ENCODE measurements around the gene FAAP20. TPM values are rescaled to one million over a fixed set of nuclear protein-coding genes. Genes with fewer than 3 reads are reported as not detected.

Gene FAAP20
- total RNA-seq, 1 donor from 2014 or later: 11.3 TPM

- H3K36me3 ChIP-seq: no peaks in the 10 kb centered on the region
- Mint-ChIP-seq H3K27me3 (ENCODE audit: insufficient read depth, low read depth) (peaks cover 2% of the 10 kb centered on the region), H3K4me3 (no peak overlapping the region), H3K27ac (peak overlapping the region; percentile 85), H3K36me3 (peaks cover 9% of the 10 kb centered on the region), H3K4me1 (peaks cover 7% of the 10 kb centered on the region), H3K9me3 (peaks cover 9% of the 10 kb centered on the region)
- no peak overlapping the region for H3K4me3 ChIP-seq
- TF ChIP-seq EZH2phosphoT487 (IDR thresholded peaks at IDR 0.05) (no peak), EZH2 (IDR thresholded peaks at IDR 0.05) (no peak), CTCF (IDR thresholded peaks at IDR 0.05) (no peak)
- no peaks in the 10 kb centered on the region for H3K9me3 ChIP-seq (ENCODE audit: low read depth)
- no peak overlapping the region for H3K9ac ChIP-seq
- no peak overlapping the region for H2AFZ ChIP-seq (replicated peaks)
- no peak overlapping the region for H3K27ac ChIP-seq
- no peaks in the 10 kb centered on the region for H3K4me1 ChIP-seq
- no peaks in the 10 kb centered on the region for H4K20me1 ChIP-seq (ENCODE audit: low read depth)
- H3K27me3 ChIP-seq: no peaks in the 10 kb centered on the region
- H3K4me2 ChIP-seq: no peak overlapping the region
- DNase-seq (ENCODE audit: low spot score): no peak
- H3K79me2 ChIP-seq (ENCODE audit: low read depth): no peaks in the 10 kb centered on the region
- no peaks in the 10 kb centered on the region for H3F3A ChIP-seq (ENCODE audit: low read depth)
These were observed 36.3 kb downstream of the FAAP20 start for GRCh38 chr1:2158272-2158671.

- Mint-ChIP-seq H3K4me3 (no peak overlapping the region), H3K36me3 (peaks cover 7% of the 10 kb centered on the region), H3K4me1 (peaks cover 7% of the 10 kb centered on the region), H3K9me3 (peaks cover 6% of the 10 kb centered on the region), H3K27ac (peak overlapping the region; percentile 85), H3K27me3 (ENCODE audit: insufficient read depth, low read depth) (peaks cover 2% of the 10 kb centered on the region)
- Histone ChIP-seq H3K9ac (no peak overlapping the region), H3K79me2 (ENCODE audit: low read depth) (no peaks in the 10 kb centered on the region), H4K20me1 (ENCODE audit: low read depth) (no peaks in the 10 kb centered on the region), H3K36me3 (no peaks in the 10 kb centered on the region), H3K9me3 (ENCODE audit: low read depth) (no peaks in the 10 kb centered on the region), H3K27ac (no peak overlapping the region), H3K4me1 (no peaks in the 10 kb centered on the region), H3K4me2 (no peak overlapping the region), H3K4me3 (no peak overlapping the region), H3F3A (ENCODE audit: low read depth) (no peaks in the 10 kb centered on the region), H2AFZ (replicated peaks) (no peak overlapping the region), H3K27me3 (no peaks in the 10 kb centered on the region)
- DNase-seq (ENCODE audit: low spot score): no peak
- TF ChIP-seq EZH2 (IDR thresholded peaks at IDR 0.05) (no peak), CTCF (IDR thresholded peaks at IDR 0.05) (no peak), EZH2phosphoT487 (IDR thresholded peaks at IDR 0.05) (no peak)
These were observed 36.7 kb downstream of the FAAP20 start for GRCh38 chr1:2157856-2158255.

- no peak for DNase-seq (ENCODE audit: low spot score)
- Histone ChIP-seq H3K4me3 (no peak overlapping the region), H3K4me2 (no peak overlapping the region), H2AFZ (replicated peaks) (no peak overlapping the region), H3K9me3 (ENCODE audit: low read depth) (no peaks in the 10 kb centered on the region), H3F3A (ENCODE audit: low read depth) (no peaks in the 10 kb centered on the region), H3K9ac (no peak overlapping the region), H3K27me3 (no peaks in the 10 kb centered on the region), H4K20me1 (ENCODE audit: low read depth) (no peaks in the 10 kb centered on the region), H3K79me2 (ENCODE audit: low read depth) (no peaks in the 10 kb centered on the region), H3K36me3 (no peaks in the 10 kb centered on the region), H3K27ac (no peak overlapping the region), H3K4me1 (no peaks in the 10 kb centered on the region)
- Mint-ChIP-seq H3K4me3 (no peak overlapping the region), H3K36me3 (peaks cover 8% of the 10 kb centered on the region), H3K27me3 (ENCODE audit: insufficient read depth, low read depth) (peaks cover 2% of the 10 kb centered on the region), H3K9me3 (peaks cover 3% of the 10 kb centered on the region), H3K4me1 (peaks cover 7% of the 10 kb centered on the region), H3K27ac (no peak overlapping the region)
- TF ChIP-seq EZH2phosphoT487 (IDR thresholded peaks at IDR 0.05) (no peak), EZH2 (IDR thresholded peaks at IDR 0.05) (no peak), CTCF (IDR thresholded peaks at IDR 0.05) (no peak)
These were observed 37.7 kb downstream of the FAAP20 start for GRCh38 chr1:2156866-2157265.
